Measurements from ENCODE around the gene GGNBP2.

GRCh38 chr17:36591434-36592315 is 47.0 kb downstream of the GGNBP2 start, which contains the start of gene DHRS11:
- TF ChIP-seq CTCF (IDR thresholded peaks at IDR 0.05; ENCODE audit: low read depth, low read length) (no peak), EZH2phosphoT487 (IDR thresholded peaks at IDR 0.05; ENCODE audit: low read depth) (no peak)

Data from OCI-LY3 (cell line).